Measurements from ENCODE around the gene P4HA3.
A peak's percentile ranks its signal among the peaks of the same experiment; 100 is the strongest.
"Not testable (repeated sequence)": the region's sequence is repeated elsewhere in the genome, so short reads cannot be mapped to it uniquely, and the experiment has no call there.

P4HA3 gene

DNA sequence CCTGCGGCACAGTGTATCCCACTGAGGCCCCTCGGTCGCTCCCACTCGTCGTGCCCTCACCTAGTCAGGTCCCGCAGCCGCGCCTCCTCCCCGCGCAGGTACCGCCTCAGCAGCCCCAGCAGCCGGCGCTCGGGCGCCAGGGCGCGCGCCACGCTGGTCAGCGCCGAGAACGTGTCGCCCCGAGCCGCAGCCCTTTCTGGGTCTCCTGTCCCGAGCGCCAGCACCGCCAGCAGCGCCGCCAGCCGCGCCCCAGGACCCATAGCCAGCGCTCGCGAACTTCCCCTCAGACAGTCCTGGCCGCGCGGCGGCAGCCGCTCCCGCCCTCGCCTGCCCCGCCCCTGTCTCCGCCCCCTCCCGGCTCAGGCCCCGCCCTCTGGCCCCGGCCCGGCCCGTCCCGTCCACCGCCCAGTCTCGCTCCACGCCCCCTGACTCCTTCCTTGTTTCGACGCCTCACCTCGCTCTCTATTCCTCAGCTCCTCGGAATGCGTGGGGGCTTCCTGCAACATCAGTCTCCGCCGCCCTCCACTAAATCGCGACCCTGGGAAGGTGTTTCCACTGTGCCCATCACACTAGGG is at the start of gene P4HA3:
Gene P4HA3, minus strand, starts transcription at position 289 of the 575 bp plus-strand sequence. Its CDS starts 29 bp downstream, at position 260.
- no peak for DNase-seq

DNA sequence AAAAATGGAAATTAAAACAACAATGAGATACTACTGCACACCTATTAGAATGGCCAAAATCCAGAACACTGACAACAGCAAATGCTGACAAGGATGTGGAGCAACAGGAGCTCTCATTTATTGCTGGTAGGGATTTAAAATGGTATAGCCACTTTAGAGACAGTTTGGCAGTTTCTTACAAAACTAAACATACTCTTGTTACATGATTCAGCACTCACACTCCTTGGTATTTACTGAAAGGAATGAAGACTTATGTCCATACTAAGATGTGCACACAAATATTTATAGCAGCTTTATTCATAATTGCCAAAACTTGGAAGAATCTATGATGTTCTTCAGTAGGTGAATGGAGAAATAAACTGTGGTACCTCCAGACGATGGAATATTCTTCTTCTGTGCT is 46.0 kb upstream of the P4HA3 start:
- no peak for DNase-seq

DNA sequence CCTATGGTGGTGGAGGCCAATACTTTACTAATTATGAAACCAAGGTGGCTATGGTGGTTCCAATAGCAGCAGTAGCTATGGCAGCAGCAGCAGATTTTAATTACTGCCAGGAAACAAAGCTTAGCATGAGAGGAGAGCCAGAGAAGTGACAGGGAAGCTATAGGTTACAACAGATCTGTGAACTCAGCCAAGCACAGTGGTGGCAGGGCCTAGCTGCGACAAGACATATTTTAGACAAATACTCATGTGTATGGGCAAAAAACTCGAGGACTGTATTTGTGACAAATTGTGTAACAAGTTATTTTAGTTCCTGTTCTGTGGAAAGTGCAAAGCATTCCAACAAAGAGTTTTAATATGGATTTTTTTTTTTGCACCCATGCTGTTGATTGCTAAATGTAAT is 44.2 kb upstream of the P4HA3 start:
- DNase-seq = no peak

GRCh38 chr11:74354036-74354435 is 42.6 kb upstream of the P4HA3 start:
- DNase-seq = no peak

DNA sequence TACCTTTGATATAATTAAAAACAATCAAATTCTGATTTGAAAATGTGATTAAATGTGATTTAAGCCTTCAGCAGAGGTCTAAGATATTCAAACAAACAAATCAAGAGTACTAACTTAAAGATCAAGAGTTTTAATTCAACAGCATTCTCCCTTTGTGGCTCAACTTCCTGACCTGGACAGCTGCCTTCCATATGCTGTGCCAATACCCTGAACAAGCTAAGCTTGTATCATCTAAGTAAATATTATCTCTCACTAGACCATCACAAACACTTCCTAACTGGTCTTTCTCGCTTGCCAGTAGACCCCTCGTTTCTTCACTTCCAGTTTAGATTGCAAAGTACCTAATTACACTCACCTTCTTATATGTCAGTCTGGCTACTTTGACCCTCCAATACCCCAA is 35.9 kb upstream of the P4HA3 start:
- no peak for DNase-seq

- no peak for DNase-seq
These were observed 34.0 kb upstream of the P4HA3 start for GRCh38 chr11:74345420-74345819.

DNA sequence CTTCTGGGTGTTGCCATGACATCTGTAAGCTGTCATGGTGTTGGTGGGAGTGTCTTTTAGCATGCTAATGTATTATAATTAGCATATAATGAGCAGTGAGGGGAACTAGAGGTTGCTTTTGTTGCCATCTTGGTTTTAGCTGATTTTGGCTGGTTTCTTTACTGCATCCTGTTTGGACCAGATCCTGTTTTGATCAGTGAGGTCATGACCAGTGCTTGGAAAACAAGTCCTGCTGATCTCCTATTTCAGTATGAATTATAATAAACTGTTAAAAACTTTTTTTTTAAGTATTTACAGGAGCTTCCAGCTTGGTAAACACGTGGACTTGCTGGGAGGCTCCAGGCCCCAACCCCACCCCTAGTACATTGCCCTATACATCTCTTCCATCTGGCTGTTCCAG is 30.5 kb upstream of the P4HA3 start:
- no peak for DNase-seq

DNA sequence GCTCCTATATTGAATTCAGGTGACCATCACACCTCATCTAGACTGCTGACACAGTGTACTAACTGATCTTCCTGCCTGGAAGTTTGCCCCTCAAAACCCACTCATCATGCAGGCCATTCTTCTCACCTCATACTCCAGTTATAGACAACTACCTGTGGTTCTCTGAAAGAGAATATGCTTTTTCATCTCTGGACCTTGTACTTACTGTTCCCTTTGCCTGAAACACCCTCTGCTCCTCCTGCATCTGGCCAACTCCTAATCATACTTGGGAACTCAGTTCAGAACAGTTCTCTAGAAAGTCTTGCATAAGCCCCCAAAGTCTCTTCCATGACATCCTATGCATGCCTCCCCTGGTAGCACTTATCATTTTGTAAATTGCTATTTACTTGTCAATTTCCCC is 28.2 kb upstream of the P4HA3 start:
- no peak for DNase-seq

DNA sequence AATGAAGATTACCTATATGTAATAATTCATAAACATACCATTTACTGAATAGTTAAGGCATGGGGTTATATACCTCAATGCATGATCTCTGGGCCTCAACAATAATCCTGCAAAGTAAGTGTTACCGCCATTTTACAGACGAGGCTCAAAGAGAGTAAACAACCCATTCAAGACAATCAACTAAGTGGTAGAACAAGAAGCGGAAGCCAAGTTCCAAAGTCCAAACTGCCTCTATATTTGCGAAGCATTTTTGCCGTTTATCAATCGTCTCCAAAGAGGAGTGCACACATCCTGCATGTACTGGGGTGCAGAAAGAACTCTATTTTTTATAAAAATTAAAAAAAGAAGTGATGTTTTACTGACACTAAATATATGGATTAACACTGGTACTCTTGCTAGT is 27.5 kb upstream of the P4HA3 start:
- no peak for DNase-seq

GRCh38 chr11:74333193-74333592 is 21.8 kb upstream of the P4HA3 start:
- no peak for DNase-seq

- no peak for DNase-seq
These were observed 20.9 kb upstream of the P4HA3 start for GRCh38 chr11:74332291-74332690.

- DNase-seq = not testable (repeated sequence)
These were observed 19.6 kb upstream of the P4HA3 start for GRCh38 chr11:74331000-74331399.

DNA sequence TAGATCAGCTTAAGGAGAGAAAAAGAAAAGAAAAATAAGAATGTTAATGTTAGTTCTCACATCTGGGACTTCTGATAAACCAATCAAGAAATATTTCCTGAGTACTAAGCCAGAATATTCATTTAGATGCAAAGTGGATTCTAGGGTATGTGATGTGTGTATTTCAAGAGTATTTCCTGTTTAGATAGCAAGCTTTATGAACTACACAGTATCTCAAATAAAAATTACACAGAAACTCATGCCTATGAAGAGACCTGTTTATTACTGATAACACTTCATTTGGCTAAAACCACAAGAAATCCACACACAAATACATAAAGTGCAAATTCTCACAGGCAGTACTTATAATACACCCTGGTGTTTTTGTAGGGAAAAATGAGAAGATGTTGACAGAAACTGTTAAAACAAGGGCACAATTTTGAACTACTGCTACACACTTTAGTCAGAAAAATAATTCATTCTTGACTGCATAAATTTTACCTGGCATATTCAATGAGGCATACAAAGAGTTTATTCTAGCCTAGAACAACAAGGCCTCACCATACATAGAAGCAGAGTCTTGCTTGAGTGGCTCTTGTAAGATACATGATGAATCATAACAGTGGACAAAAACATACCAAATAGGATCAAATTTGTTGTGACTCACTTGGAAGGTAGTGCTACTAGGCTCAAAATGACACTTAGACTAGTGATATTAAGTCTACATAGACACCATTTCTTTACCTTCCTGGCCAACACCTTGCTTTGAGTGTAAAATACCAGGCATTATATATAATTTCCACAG is 18.8 kb upstream of the P4HA3 start:
- DNase-seq = no peak

GRCh38 chr11:74327076-74327475 is 15.6 kb upstream of the P4HA3 start:
- no peak for DNase-seq

GRCh38 chr11:74326665-74327064 is 15.2 kb upstream of the P4HA3 start:
- no peak for DNase-seq

GRCh38 chr11:74325649-74326645 is 14.5 kb upstream of the P4HA3 start:
- peak; percentile 32 for DNase-seq

DNA sequence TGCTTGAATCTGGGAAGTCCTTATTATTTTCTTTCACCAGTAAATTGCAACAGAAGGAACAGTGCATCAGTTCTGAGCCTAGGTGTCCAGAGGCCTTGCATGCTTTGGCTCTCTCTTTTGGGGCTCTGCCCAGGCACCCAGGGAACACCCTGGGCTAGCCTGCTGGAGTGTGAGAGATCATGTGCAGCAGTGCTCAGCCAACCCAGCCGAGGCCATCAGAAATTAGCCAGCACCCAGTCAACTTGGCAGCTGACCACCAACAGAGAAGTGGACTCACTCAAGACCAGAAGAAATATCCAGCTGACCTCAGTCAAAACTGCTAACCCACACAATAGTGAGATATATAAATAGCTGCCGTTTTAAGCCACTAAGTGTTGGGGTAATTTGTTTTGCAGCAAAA is 11.2 kb upstream of the P4HA3 start:
- no peak for DNase-seq

DNA sequence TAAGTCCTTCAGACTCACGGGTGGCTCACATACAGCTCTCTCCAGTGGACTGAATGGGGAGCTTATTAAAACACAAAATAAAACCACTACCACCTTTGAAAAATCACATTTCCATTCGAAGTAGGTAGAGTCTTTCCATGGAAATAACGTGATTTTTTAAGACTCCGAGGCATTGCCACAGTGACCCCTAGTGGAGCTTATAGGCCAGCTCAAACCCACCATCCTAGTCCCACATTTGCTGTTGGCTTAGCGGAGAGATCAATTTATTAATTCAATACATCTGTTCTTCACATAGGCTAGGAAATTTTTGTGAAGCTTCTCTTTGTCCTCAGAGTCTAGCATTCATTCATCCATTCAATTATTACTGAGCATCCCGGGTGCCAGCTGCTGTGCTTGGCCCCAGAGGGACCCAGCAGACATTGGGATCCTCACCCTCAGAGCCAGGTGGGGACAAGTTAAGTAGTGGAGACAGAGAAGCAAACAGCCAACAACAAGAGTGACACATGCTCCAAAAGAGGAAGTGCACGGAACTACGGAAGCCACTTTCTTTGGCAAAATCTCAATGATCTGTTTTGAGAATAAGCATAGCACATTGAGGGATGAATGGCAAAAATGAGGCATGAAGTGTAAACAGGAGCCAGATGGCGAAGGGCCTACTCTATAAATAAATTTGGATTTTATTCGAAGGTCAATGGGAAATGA is 10.2 kb upstream of the P4HA3 start:
- DNase-seq = no peak

DNA sequence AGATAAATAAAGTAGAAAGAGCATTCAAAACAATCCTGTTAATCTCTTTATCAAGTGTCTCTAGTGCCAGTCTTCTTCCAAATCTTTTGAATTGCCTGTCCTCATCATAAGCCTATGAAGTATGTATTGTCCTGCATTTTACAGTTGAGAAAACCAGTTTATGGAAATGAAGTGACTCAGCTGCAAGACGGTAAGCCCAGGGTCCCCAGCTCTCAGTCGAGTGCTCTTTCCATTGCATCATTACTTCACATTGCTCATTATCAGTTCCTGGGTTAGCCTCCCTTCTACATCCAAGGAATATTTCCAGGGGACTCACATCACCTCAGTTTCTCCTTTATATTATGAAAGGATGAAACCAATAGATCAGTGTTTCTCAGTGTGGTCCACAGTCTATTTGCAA is 9.1 kb upstream of the P4HA3 start:
- DNase-seq = no peak

DNA sequence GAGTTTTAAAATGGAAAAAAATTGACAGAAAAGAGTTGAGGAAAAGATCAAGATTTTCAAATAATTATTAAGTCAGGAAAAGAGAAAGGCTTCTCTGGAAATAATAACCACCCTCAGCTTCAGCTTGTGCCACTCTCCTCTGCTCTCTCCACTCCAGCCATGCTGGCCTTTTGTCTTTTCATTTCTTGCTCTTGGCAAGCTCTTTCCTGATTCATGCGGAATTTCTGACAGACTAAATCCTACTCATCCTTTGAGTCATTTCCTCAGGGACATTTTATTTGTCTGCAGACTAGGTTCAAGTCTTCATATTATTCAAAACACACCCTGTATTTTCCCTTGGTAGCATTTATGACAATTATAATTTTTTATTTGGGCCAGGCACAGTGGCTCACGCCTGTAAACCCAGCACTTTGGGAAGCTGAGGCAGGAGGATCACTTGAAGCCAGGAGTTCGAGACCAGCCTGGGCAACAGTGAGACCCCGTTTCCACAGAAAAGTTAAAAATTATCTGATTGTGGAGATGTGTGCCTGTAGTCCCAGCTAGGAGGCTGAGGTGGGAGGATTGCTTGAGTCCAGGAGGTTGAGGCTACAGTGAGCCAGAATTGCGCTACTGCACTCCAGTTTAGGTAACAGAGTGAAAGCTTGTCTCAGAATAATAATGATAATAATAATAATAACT is 7.8 kb upstream of the P4HA3 start:
- DNase-seq = no peak

GRCh38 chr11:74318241-74318932 is 6.9 kb upstream of the P4HA3 start:
- DNase-seq = no peak
